GM18870 (cell line): ENCODE data around the gene DCTN3.
"Not testable (repeated sequence)": the region's sequence is repeated elsewhere in the genome, so short reads cannot be mapped to it uniquely, and the experiment has no call there.

Source experiments
- ATAC-seq: cut with Tn5 transposase; IDR thresholded peaks from one replicate; pipeline ENCODE4 v1.9.1; 2021; ENCODE audit warnings: moderate library complexity; ENCODE audit not compliant: unreplicated experiment

DCTN3 gene

GRCh38 chr9:34647651-34648050, 27.4 kb upstream of the DCTN3 start:
- ATAC-seq = no peak

- ATAC-seq = no peak
Observed at GRCh38 chr9:34647084-34647403, 26.7 kb upstream of the DCTN3 start.

- peak; percentile 70 for ATAC-seq
Observed at GRCh38 chr9:34646211-34647083, 26.2 kb upstream of the DCTN3 start, which contains the start of gene GALT. Gene GALT (plus strand): TSS chr9:34646675. CDS start chr9:34646705, 30 bp downstream.

GRCh38 chr9:34644766-34645314, 24.5 kb upstream of the DCTN3 start:
- no peak for ATAC-seq

- ATAC-seq = no peak
Observed at GRCh38 chr9:34642679-34643078, 22.4 kb upstream of the DCTN3 start.

GRCh38 chr9:34639322-34639721, 19.0 kb upstream of the DCTN3 start:
- ATAC-seq = not testable (repeated sequence)

- ATAC-seq = no peak
Observed at GRCh38 chr9:34638138-34638445, 17.8 kb upstream of the DCTN3 start.

- peak; percentile 75 for ATAC-seq
Observed at GRCh38 chr9:34637356-34638137, 17.3 kb upstream of the DCTN3 start, which contains the start of gene SIGMAR1. Gene SIGMAR1 (minus strand): TSS chr9:34637787. CDS start chr9:34637697, 90 bp downstream.

- ATAC-seq = peak; percentile 21
Observed at GRCh38 chr9:34636791-34637355, 16.6 kb upstream of the DCTN3 start.

- no peak for ATAC-seq
Observed at GRCh38 chr9:34635556-34635955, 15.3 kb upstream of the DCTN3 start.

GRCh38 chr9:34634551-34635248, 14.4 kb upstream of the DCTN3 start:
- no peak for ATAC-seq

- no peak for ATAC-seq
Observed at GRCh38 chr9:34633851-34634550, 13.7 kb upstream of the DCTN3 start.

- ATAC-seq = no peak
Observed at GRCh38 chr9:34633166-34633565, 12.9 kb upstream of the DCTN3 start.

- ATAC-seq = no peak
Observed at GRCh38 chr9:34630402-34631154, 10.3 kb upstream of the DCTN3 start.

GRCh38 chr9:34629491-34629808, 9.2 kb upstream of the DCTN3 start:
- no peak for ATAC-seq

- no peak for ATAC-seq
Observed at GRCh38 chr9:34628656-34629490, 8.6 kb upstream of the DCTN3 start, which contains the start of gene ARID3C. Gene ARID3C (minus strand): TSS chr9:34629066. CDS start chr9:34628014, 1,052 bp downstream.

GRCh38 chr9:34627716-34628655, 7.7 kb upstream of the DCTN3 start:
- no peak for ATAC-seq

- ATAC-seq = no peak
Observed at GRCh38 chr9:34625186-34625486, 4.8 kb upstream of the DCTN3 start.
